Neural crest cell (in vitro differentiated cells): ENCODE measurements around the gene DPY19L3. TPM values are rescaled to one million over a fixed set of nuclear protein-coding genes. Genes with fewer than 3 reads are reported as not detected.

Source experiments
- DNase-seq: peaks from one replicate; pipeline ENCODE4 v3.0.0; 2021; ENCODE audit warnings: low read depth, mixed read lengths, low spot score
- H3K27ac Mint-ChIP-seq: one replicate; pipeline ENCODE4 v1.8.0; 2021; ENCODE audit warnings: mild to moderate bottlenecking, mixed read lengths; ENCODE audit not compliant: unreplicated experiment
- H3K27me3 Mint-ChIP-seq: 2 replicates; pipeline ENCODE4 v1.8.0; 2021; ENCODE audit warnings: low read depth, mild to moderate bottlenecking, mixed read lengths
- H3K36me3 Mint-ChIP-seq: 2 replicates; pipeline ENCODE4 v1.8.0; 2021; ENCODE audit warnings: low read depth, mild to moderate bottlenecking, mixed read lengths
- H3K4me1 Mint-ChIP-seq: 2 replicates; pipeline ENCODE4 v1.8.0; 2021; ENCODE audit warnings: mixed read lengths
- H3K4me3 Mint-ChIP-seq: one replicate; pipeline ENCODE4 v1.8.0; 2021; ENCODE audit warnings: mild to moderate bottlenecking, mixed read lengths
- H3K9me3 Mint-ChIP-seq: 2 replicates; pipeline ENCODE4 v1.8.0; 2021; ENCODE audit warnings: mixed read lengths
- CTCF ChIP-seq: fragments of 200-600 bp; sonication (generic); conservative IDR thresholded peaks from 2 replicates; pipeline ENCODE4 v1.5.0; 2021; ENCODE audit warnings: antibody characterized with exemption, mild to moderate bottlenecking
- long read RNA-seq: library from polyadenylated mRNA; unstranded; transcript quantifications from one replicate; pipeline ENCODE4 v2.0.0, GENCODE V29; 2020
- total RNA-seq: library from RNA; stranded (reverse); gene quantifications from 2 replicates; pipeline ENCODE4 v1.2.1, GENCODE V29; 2021

DPY19L3 gene
- 104 and 108 TPM in 2 replicates for total RNA-seq
- long read RNA-seq, full-length matches to known transcripts = 12 of 39 reads
- long read RNA-seq, partial matches to known transcripts = 11 of 39 reads
- long read RNA-seq, other reads (novel, unspliced or antisense) = 16 of 39 reads

- peaks cover 31% of the 10 kb centered on the region for H3K4me1 Mint-ChIP-seq
- H3K36me3 Mint-ChIP-seq = peaks cover 14% of the 10 kb centered on the region
- H3K27ac Mint-ChIP-seq = peak within 1 kb of the TSS; percentile 97
- H3K4me3 Mint-ChIP-seq = peak within 1 kb of the TSS; percentile 95
- DNase-seq = peak; percentile 95
- H3K27me3 Mint-ChIP-seq = no peaks in the 10 kb centered on the region
- H3K9me3 Mint-ChIP-seq = no peaks in the 10 kb centered on the region
- no peak for TF ChIP-seq CTCF
These were observed at the start of gene DPY19L3 for GRCh38 chr19:32405431-32406160. TSS of gene DPY19L3 (plus strand) at chr19:32405770. CDS start at chr19:32408254, 2,484 bp downstream.

- no peaks in the 10 kb centered on the region for H3K27me3 Mint-ChIP-seq
- H3K9me3 Mint-ChIP-seq = no peaks in the 10 kb centered on the region
- H3K4me1 Mint-ChIP-seq = no peaks in the 10 kb centered on the region
- peaks cover 17% of the 10 kb centered on the region for H3K36me3 Mint-ChIP-seq
- H3K4me3 Mint-ChIP-seq = no peak overlapping the region
- H3K27ac Mint-ChIP-seq = no peak overlapping the region
- no peak for DNase-seq
- peak; percentile 50 for TF ChIP-seq CTCF
These were observed 47.9 kb upstream of the DPY19L3 start for GRCh38 chr19:32357720-32358119.

- H3K27ac Mint-ChIP-seq = no peak overlapping the region
- H3K4me1 Mint-ChIP-seq = no peaks in the 10 kb centered on the region
- no peak for DNase-seq
- no peaks in the 10 kb centered on the region for H3K27me3 Mint-ChIP-seq
- H3K4me3 Mint-ChIP-seq = no peak overlapping the region
- H3K9me3 Mint-ChIP-seq = no peaks in the 10 kb centered on the region
- H3K36me3 Mint-ChIP-seq = peaks cover 13% of the 10 kb centered on the region
- no peak for TF ChIP-seq CTCF
These were observed 47.2 kb upstream of the DPY19L3 start for GRCh38 chr19:32358321-32358720.

- Mint-ChIP-seq H3K27me3 (no peaks in the 10 kb centered on the region), H3K4me1 (no peaks in the 10 kb centered on the region), H3K9me3 (no peaks in the 10 kb centered on the region), H3K27ac (no peak overlapping the region), H3K36me3 (peaks cover 6% of the 10 kb centered on the region), H3K4me3 (no peak overlapping the region)
- no peak for DNase-seq
- TF ChIP-seq CTCF = no peak
These were observed 46.0 kb upstream of the DPY19L3 start for GRCh38 chr19:32359581-32359980.

- Mint-ChIP-seq H3K27me3 (no peaks in the 10 kb centered on the region), H3K27ac (no peak overlapping the region), H3K4me3 (no peak overlapping the region), H3K4me1 (no peaks in the 10 kb centered on the region), H3K9me3 (no peaks in the 10 kb centered on the region), H3K36me3 (peaks cover 20% of the 10 kb centered on the region)
- no peak for DNase-seq
- TF ChIP-seq CTCF = no peak
These were observed 43.8 kb upstream of the DPY19L3 start for GRCh38 chr19:32361574-32362317.
